HG02943 (cell line): ENCODE results near the gene CST9.
A peak's percentile ranks its signal among the peaks of the same experiment; 100 is the strongest.
"Not testable (repeated sequence)": the region's sequence is repeated elsewhere in the genome, so short reads cannot be mapped to it uniquely, and the experiment has no call there.

Experiments used
- ATAC-seq: cut with Tn5 transposase; IDR thresholded peaks from one replicate; pipeline ENCODE4 v1.9.1; 2021; ENCODE audit warnings: mild to moderate bottlenecking, low read depth, moderate library complexity; ENCODE audit not compliant: unreplicated experiment

The CST9 gene

GRCh38 chr20:23637282-23638221, 31.8 kb upstream of the CST9 start, which contains the start of gene CST3:
CST3 (minus strand) TSS chr20:23637955; CDS start chr20:23637862, 93 bp downstream.
- ATAC-seq, result peak; percentile 55

GRCh38 chr20:23636908-23637281, 31.2 kb upstream of the CST9 start:
- ATAC-seq, result no peak

- no peak for ATAC-seq
Observed at GRCh38 chr20:23636182-23636907, 30.6 kb upstream of the CST9 start.

GRCh38 chr20:23635768-23636090, 30.0 kb upstream of the CST9 start:
- ATAC-seq, result not testable (repeated sequence)

GRCh38 chr20:23634985-23635767, 29.5 kb upstream of the CST9 start:
- no peak for ATAC-seq

GRCh38 chr20:23634044-23634801, 28.5 kb upstream of the CST9 start:
- no peak for ATAC-seq

- no peak for ATAC-seq
Observed at GRCh38 chr20:23632711-23633573, 27.2 kb upstream of the CST9 start.

- ATAC-seq, result no peak
Observed at GRCh38 chr20:23631981-23632710, 26.4 kb upstream of the CST9 start.

GRCh38 chr20:23631226-23631822, 25.6 kb upstream of the CST9 start:
- ATAC-seq, result no peak

- ATAC-seq, result no peak
Observed at GRCh38 chr20:23630392-23630849, 24.7 kb upstream of the CST9 start.

GRCh38 chr20:23629542-23630391, 24.1 kb upstream of the CST9 start:
- no peak for ATAC-seq

- ATAC-seq, result no peak
Observed at GRCh38 chr20:23629017-23629541, 23.4 kb upstream of the CST9 start.

- no peak for ATAC-seq
Observed at GRCh38 chr20:23628402-23629016, 22.8 kb upstream of the CST9 start.

- no peak for ATAC-seq
Observed at GRCh38 chr20:23627501-23627900, 21.8 kb upstream of the CST9 start.

GRCh38 chr20:23626040-23626620, 20.4 kb upstream of the CST9 start:
- no peak for ATAC-seq
